MM.1S (cell line): Measurements from ENCODE around the gene ZBTB44.
"Not testable (repeated sequence)": the region's sequence is repeated elsewhere in the genome, so short reads cannot be mapped to it uniquely, and the experiment has no call there.

Experiments
- CTCF ChIP-seq: fragments of 300-600 bp; sonication (generic); IDR thresholded peaks from 2 replicates; pipeline ENCODE4 v1.5.1; 2016; ENCODE audit warnings: antibody characterized with exemption, low read length, mixed read lengths
- EZH2 ChIP-seq: fragments of 300-600 bp; sonication (generic); optimal IDR thresholded peaks from 2 replicates; pipeline ENCODE3; 2017; ENCODE audit warnings: low read depth, mild to moderate bottlenecking, antibody characterized with exemption, low read length, mixed read lengths
- EZH2phosphoT487 ChIP-seq: fragments of 300-600 bp; sonication (generic); IDR thresholded peaks from 2 replicates; pipeline ENCODE4 v1.6.1; 2018; ENCODE audit warnings: antibody characterized with exemption, low read length

DNA sequence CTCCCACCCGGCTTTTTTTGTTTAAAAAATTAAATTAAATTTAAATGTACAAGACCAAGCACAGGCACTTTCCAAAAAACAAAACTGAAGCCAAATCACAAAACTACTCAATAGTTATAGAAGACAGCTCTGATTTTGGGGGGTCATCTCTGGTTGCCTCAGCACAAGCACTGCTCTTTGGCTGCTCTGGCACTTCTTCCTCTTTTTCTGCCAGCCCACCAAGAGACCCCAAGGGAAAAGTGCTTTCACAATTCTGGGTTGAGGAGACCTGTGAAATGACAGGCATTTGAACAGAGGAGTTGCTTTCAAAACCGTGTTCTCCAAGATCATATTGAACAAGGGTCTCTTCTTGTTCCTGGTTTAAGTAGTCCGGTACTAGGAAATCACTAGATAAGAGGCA is 80.8 kb downstream of the ZBTB44 start:
- TF ChIP-seq CTCF, EZH2phosphoT487, EZH2: not testable (repeated sequence)
